Ovary (tissue), 3 donors: Measurements from ENCODE around the gene USP28.

Source experiments
- EP300 ChIP-seq: sonication (generic); formaldehyde crosslinking; IDR thresholded peaks from one replicate; pipeline ENCODE4 v1.6.1; 2017; ENCODE audit warnings: antibody characterized with exemption
- TF ChIP-seq, protein P1 (sequence below), 3 donors: fragments of 450-650 bp in 2 of 3; fragments of 200-600 bp in 1 of 3; IDR thresholded peaks; one replicate each; pipeline versions ENCODE4 v1.5.1 to v1.8.0; 2016 to 2022; ENCODE audit warnings: antibody characterized with exemption in 3 of 3, mild to moderate bottlenecking in 1 of 3
- donor health status: DM: no; HTN: no; CAD: no.

DNA sequence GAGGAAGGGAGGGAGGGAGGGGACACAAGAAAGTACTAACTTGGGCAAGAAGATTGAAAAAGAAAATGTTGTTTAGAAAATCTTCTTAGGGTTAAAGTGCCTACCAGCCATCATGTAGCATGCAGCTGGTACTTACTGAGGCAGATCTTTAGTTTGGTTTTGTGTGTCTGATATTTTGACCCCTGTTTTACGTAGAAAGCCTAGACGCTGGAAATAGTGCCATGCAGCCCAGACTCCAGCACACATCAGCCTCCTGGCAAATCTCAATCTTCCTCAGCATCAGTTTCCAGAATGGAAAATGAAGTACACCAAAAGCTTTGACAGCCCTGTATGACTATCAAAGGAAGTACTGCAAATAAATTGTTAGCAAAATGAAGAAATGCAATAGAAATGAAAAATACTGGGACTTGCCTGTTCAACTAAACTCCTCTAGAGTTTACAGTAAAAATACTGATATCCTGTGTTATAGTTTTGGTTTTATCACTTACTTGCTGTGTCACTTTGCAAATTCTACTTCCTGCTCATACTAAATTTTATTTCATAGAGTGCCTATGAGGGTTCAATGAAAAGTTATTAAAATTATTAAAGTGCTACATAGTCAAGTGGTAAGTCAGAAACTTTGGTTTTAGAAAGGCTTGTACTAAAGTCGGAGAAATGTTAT lies 7.4 kb downstream of the USP28 start:
- no peak for TF ChIP-seq EP300
- TF ChIP-seq, protein P1, sequence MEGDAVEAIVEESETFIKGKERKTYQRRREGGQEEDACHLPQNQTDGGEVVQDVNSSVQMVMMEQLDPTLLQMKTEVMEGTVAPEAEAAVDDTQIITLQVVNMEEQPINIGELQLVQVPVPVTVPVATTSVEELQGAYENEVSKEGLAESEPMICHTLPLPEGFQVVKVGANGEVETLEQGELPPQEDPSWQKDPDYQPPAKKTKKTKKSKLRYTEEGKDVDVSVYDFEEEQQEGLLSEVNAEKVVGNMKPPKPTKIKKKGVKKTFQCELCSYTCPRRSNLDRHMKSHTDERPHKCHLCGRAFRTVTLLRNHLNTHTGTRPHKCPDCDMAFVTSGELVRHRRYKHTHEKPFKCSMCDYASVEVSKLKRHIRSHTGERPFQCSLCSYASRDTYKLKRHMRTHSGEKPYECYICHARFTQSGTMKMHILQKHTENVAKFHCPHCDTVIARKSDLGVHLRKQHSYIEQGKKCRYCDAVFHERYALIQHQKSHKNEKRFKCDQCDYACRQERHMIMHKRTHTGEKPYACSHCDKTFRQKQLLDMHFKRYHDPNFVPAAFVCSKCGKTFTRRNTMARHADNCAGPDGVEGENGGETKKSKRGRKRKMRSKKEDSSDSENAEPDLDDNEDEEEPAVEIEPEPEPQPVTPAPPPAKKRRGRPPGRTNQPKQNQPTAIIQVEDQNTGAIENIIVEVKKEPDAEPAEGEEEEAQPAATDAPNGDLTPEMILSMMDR (IDR thresholded peaks at IDR 0.05), result no peak
